Nephron (organoid): ENCODE measurements around the gene NALF2.

Source experiments
- H3K27ac Mint-ChIP-seq, 3 experiments: 2 replicates each; pipeline ENCODE4 v1.8.0; 2020; ENCODE audit warnings: mixed read lengths in 3 of 3, mild to moderate bottlenecking in 2 of 3, moderate library complexity in 1 of 3
- H3K27me3 Mint-ChIP-seq: 2 replicates; pipeline ENCODE4 v1.8.0; 2021; ENCODE audit warnings: low read depth, mild to moderate bottlenecking, moderate library complexity, mixed read lengths
- H3K36me3 Mint-ChIP-seq: 2 replicates; pipeline ENCODE4 v1.8.0; 2020; ENCODE audit warnings: low read depth, mixed read lengths
- H3K4me1 Mint-ChIP-seq: 2 replicates; pipeline ENCODE4 v1.8.0; 2020; ENCODE audit warnings: mixed read lengths
- H3K4me3 Mint-ChIP-seq, 3 experiments: 2 replicates each; pipeline ENCODE4 v1.8.0; 2020; ENCODE audit warnings: mild to moderate bottlenecking in 3 of 3, mixed read lengths in 3 of 3, moderate library complexity in 2 of 3
- H3K9me3 Mint-ChIP-seq: 2 replicates; pipeline ENCODE4 v1.8.0; 2020; ENCODE audit warnings: mixed read lengths
- TF ChIP-seq, protein P1 (sequence below), 3 experiments: fragments of 200-600 bp; sonication (generic); IDR thresholded peaks; one replicate each; pipeline ENCODE4 v1.5.0; 2021; ENCODE audit warnings: antibody characterized with exemption in 3 of 3; ENCODE audit not compliant: unreplicated experiment in 3 of 3

Gene NALF2

GRCh38 chrX:69531031-69531755, 27.1 kb downstream of the NALF2 start:
- Mint-ChIP-seq H3K4me1 (no peaks in the 10 kb centered on the region), H3K27me3 (peaks cover 4% of the 10 kb centered on the region)

DNA sequence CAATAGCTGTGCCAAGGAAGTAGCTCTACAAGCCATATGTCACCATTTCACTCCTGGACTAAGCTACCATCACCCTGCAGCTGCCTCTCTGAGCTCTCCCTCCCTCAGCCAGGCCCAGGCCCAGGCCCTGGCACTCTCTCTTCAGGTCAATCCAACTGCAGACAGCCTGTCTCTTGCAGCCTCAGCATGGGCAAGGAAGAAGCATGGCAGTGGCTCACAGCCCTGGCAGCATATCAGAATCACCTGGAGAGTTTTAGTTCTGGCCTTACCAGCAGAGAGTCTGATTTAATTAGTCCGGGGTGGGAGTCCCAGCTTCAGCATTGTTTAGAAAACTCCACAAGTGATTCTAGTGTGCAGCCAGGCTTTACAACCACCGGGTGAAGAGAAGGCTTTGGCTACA, 31.5 kb downstream of the NALF2 start:
- H3K36me3 Mint-ChIP-seq = no peaks in the 10 kb centered on the region
- peaks cover 10% of the 10 kb centered on the region for H3K4me1 Mint-ChIP-seq
- H3K9me3 Mint-ChIP-seq = peaks cover 23% of the 10 kb centered on the region
- H3K4me3 Mint-ChIP-seq = no peak overlapping the region
- TF ChIP-seq, protein P1, sequence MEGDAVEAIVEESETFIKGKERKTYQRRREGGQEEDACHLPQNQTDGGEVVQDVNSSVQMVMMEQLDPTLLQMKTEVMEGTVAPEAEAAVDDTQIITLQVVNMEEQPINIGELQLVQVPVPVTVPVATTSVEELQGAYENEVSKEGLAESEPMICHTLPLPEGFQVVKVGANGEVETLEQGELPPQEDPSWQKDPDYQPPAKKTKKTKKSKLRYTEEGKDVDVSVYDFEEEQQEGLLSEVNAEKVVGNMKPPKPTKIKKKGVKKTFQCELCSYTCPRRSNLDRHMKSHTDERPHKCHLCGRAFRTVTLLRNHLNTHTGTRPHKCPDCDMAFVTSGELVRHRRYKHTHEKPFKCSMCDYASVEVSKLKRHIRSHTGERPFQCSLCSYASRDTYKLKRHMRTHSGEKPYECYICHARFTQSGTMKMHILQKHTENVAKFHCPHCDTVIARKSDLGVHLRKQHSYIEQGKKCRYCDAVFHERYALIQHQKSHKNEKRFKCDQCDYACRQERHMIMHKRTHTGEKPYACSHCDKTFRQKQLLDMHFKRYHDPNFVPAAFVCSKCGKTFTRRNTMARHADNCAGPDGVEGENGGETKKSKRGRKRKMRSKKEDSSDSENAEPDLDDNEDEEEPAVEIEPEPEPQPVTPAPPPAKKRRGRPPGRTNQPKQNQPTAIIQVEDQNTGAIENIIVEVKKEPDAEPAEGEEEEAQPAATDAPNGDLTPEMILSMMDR (IDR thresholded peaks at IDR 0.05; ENCODE audit: unreplicated experiment in 3 of 3) = no peak
- H3K27me3 Mint-ChIP-seq = no peaks in the 10 kb centered on the region
- H3K27ac Mint-ChIP-seq = no peak overlapping the region

More at GRCh38 chrX:69531031-69531755, 27.1 kb downstream of the NALF2 start:
- H3K27ac Mint-ChIP-seq = no peak overlapping the region
- TF ChIP-seq, protein P1 (IDR thresholded peaks at IDR 0.05; ENCODE audit: unreplicated experiment in 3 of 3) = no peak
- H3K4me3 Mint-ChIP-seq = no peak overlapping the region
- peaks cover 23% of the 10 kb centered on the region for H3K9me3 Mint-ChIP-seq
- H3K36me3 Mint-ChIP-seq = no peaks in the 10 kb centered on the region

DNA sequence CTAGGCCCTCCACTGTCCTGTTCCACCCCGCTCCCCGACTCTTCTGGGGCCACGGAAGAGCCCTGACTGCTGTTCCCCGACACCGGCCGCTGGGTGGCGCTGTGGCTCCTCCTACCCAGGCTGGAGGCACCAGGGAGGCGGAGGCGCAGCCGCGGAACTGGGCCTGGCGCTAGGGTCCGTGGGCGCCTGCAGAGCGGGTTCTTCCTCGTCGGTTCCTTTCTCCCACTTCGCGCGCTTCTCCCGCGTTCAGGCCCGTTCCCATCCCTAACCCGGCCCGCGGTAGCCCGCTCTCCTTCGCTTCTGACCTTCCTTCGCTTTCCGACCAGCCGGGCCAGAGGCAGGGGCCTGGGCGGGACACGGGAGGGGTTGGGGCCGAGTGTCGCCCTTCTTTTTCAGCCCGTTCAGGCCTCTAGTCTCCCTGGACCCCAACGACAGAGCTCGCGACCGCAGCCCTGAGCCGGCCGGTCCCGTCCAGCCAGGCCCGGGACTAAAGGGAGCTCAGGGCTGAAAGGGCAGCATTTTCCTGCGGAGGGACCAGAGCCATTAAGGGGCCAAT, 34.3 kb downstream of the NALF2 start:
- H3K4me3 Mint-ChIP-seq = peak overlapping the region; percentile 68 to 81 (median 80)
- peak overlapping the region in 2 of 3 experiments; percentile 8 to 17 for H3K27ac Mint-ChIP-seq
- H3K4me1 Mint-ChIP-seq = peaks cover 10% of the 10 kb centered on the region
- TF ChIP-seq, protein P1 (IDR thresholded peaks at IDR 0.05; ENCODE audit: unreplicated experiment in 3 of 3) = peak; percentile 70 to 85 (median 79)
- H3K9me3 Mint-ChIP-seq = peaks cover 15% of the 10 kb centered on the region
- peaks cover 1% of the 10 kb centered on the region for H3K27me3 Mint-ChIP-seq
- H3K36me3 Mint-ChIP-seq = no peaks in the 10 kb centered on the region

GRCh38 chrX:69539437-69539836, 35.3 kb downstream of the NALF2 start:
- peaks cover 10% of the 10 kb centered on the region for H3K4me1 Mint-ChIP-seq
- no peaks in the 10 kb centered on the region for H3K36me3 Mint-ChIP-seq
- peak overlapping the region; percentile 56 to 80 (median 66) for H3K4me3 Mint-ChIP-seq
- peaks cover 4% of the 10 kb centered on the region for H3K27me3 Mint-ChIP-seq
- TF ChIP-seq, protein P1 (IDR thresholded peaks at IDR 0.05; ENCODE audit: unreplicated experiment in 3 of 3) = no peak
- peak overlapping the region in 1 of 3 experiments; percentile 8 for H3K27ac Mint-ChIP-seq
- peaks cover 12% of the 10 kb centered on the region for H3K9me3 Mint-ChIP-seq

DNA sequence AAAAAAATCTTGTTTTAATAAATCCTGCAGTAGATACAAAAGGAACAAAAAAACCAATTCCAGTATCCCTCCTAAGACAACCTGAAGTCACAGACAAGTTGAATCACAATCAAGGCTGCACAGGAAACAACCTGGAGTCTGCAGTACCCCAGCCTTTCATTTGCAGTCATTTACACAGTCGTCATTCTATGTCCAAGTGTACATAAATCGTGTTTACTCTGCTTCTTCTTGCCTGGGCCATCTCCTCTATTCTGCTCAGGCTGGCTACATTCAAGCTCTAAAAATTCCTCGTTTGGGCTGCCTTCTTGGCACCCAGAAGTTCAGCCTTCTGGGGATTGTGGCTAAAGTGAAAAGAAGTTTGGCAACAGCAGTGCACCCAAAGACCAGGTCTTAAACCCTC, 37.8 kb downstream of the NALF2 start:
- Mint-ChIP-seq H3K27ac (no peak overlapping the region), H3K9me3 (peaks cover 4% of the 10 kb centered on the region), H3K4me1 (peaks cover 18% of the 10 kb centered on the region), H3K4me3 (no peak overlapping the region), H3K27me3 (peaks cover 4% of the 10 kb centered on the region), H3K36me3 (no peaks in the 10 kb centered on the region)
- TF ChIP-seq, protein P1 (IDR thresholded peaks at IDR 0.05; ENCODE audit: unreplicated experiment in 3 of 3) = no peak
